HG03521 (cell line): ENCODE measurements around the gene DCAKD.

Source experiments
- ATAC-seq: cut with Tn5 transposase; IDR thresholded peaks from one replicate; pipeline ENCODE4 v1.9.1; 2021; ENCODE audit warnings: mild to moderate bottlenecking, moderate library complexity; ENCODE audit not compliant: unreplicated experiment

Gene DCAKD

DNA sequence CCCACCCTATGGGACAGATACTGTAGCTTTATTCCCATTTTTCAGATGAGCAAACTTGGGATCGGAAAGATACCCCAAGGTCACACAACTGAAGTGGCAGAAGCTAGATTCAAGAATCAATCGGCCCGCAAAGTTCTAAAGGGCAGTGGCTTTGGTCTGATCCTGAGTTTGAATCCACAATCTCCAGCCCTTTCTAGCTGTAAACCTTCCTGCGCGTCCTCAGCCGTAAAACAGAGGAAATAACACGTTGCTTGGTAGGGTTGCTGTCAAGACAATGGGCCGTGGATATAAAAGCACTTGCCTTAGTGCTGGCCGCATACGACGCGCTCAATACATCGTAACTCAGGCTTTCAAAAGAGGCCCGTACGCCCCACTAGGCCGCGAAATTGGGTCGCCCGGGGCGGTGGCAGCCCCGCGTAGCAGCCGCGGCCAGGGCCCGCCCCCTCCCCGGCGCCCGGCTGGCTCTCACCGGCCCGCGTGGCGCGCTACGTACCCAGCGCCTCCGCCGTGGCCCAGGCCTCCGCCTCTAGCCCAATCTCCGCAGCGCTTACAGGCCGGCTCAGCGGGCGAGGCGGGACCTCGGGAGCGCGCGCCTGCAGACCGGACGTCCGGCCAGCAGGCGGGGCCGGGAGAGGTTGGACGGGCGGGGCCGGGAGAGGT, at the start of gene DCAKD:
Gene DCAKD, minus strand, starts transcription at position 573 of the 660 bp plus-strand sequence. CDS start 16,747 bp downstream, outside the sequence.
- peak; percentile 98 for ATAC-seq

DNA sequence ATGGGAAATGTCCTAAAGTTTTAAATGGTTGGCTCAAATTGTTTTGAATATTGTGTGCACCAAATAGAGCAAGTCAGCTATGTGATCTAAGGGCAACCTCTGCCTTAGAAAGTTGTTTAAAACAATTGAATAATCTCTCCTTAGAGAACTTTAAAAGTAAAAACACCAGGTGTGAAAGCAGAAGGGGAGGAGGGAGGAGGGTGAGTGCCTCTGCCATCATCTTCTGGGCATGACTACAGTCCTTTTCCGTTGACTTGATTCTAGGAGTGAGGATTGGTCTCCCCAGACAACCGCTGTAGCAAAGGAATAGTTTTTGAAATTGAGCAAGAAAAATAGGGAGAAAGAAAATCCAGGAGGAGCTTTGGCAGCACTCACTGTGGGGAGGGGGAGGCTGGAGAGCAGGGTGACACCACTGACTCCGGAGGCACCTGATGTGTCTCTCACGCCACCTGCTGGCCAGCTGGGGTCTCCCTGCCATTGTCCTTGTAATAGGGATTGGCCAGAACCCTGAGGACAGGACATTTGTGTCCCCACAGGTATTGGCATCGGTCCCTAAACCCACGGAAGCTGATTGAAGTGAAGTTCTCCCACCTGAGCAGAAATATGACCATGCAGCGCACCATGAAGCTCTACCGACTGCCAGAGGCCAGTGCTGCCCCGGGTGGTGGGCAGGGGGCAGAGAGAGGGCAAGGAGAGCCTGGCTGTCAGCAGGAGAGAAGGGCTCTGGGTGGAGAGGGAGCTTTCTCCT, 47.6 kb upstream of the DCAKD start:
- no peak for ATAC-seq

GRCh38 chr17:45098081-45098868, 46.8 kb upstream of the DCAKD start:
- no peak for ATAC-seq

DNA sequence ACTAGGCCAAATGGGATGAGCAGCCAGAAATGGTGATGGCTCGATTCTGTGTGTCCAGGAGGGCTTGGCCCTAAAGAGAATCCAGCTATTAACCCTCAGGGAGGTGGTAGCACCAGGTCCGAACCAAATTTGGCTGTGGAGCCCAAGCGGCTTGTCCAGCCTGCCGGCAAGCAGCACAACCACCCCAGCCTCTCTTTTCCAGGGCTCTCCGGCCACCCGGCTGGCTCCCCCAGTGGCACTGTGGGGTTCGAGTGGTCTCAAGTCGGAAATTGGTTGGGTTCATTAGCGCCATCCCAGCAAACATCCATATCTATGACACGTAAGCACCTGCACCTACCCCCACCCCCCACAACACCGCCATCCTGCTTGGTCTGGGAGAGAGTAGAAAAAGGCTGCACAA, 45.5 kb upstream of the DCAKD start:
- ATAC-seq: no peak

GRCh38 chr17:45096141-45096540, 44.7 kb upstream of the DCAKD start:
- ATAC-seq: no peak

- ATAC-seq: no peak
Observed at GRCh38 chr17:45093444-45094110, 42.1 kb upstream of the DCAKD start.

DNA sequence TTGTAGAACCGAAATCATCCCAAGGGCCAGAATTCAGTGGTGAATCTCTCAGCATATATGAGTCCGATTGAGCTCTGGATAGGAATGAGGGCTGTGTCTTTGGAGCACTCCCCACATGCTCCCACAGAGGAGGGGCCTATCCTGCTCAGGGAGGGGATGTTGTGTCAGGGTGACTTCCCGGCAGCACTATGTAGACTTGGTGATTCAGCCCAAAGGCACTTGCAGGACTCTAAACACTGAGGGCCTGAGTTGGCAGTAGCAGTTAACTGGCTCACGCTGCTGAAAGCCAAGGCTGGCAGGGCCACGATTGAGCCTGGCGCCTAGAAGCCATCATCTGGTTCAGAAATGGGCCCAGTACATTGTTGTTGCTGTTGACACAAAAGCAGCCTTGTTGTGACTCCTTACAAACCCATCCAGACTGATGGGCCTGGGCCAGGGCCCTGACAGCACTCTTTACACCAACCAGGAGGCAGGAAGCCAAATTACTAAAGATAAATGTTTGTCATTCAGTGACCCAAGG, 41.5 kb upstream of the DCAKD start:
- no peak for ATAC-seq

GRCh38 chr17:45091778-45092425, 40.5 kb upstream of the DCAKD start:
- no peak for ATAC-seq

DNA sequence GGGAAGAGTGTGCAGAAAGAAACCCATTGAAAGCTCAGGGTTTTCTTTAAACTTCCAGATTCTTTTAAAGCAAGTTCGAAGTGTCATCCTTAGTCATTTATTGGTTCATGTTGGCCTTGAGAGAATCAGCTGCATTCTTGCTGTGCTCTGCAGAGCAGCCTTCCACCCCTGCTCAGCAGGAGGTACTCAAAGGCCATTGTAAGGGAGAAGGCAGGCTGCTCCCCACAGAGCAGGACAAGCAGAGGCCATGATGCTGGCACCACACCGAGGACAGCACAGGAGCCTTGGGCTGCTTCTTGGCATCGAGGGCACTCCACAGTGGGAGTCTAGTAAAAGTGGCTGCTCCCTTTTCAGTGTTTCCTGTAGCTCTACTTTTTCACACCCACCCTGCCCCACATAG, 39.3 kb upstream of the DCAKD start:
- ATAC-seq: no peak

GRCh38 chr17:45088741-45089140, 37.3 kb upstream of the DCAKD start:
- no peak for ATAC-seq

GRCh38 chr17:45087978-45088377, 36.5 kb upstream of the DCAKD start:
- no peak for ATAC-seq

DNA sequence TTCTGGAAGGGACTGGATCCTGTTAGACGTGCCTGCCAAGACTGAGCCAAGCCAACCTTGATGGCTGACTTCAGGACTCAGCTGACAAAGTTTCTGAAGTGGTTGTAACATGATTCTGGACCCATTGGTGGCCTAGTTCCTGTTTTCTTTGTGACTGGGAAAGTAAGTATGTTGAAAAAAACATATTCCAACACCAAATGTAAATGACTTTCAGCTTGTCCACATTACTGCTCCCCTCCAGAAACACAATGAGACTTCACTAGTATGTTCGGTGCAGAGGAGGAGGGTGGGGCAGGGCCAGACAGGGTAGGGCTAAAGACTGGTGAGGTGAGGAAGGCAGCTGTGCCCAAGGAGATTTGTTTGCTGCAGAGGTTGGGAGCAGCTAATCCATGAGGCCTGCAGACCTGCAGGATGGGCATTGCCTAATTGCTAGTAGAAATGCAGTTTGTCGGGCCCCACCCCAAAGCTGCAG, 36.1 kb upstream of the DCAKD start:
- ATAC-seq: no peak

GRCh38 chr17:45086865-45087503, 35.6 kb upstream of the DCAKD start:
- no peak for ATAC-seq

DNA sequence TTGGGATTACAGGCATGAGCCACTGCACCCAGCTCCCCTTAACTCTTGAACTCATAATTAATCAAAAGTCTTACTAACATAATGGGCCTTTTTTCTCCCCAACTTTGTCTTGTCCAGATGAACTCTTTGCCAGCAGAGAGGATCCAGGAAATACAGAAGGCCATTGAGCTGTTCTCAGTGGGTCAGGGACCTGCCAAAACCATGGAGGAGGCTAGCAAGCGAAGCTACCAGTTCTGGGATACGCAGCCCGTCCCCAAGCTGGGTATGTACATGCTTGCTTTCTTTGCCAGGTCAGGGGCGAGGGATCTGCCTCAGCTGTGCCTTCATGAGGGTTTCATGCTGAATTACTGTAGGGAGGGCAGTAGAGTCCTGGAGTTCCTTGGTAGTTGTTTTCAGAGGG, 35.0 kb upstream of the DCAKD start:
- no peak for ATAC-seq

DNA sequence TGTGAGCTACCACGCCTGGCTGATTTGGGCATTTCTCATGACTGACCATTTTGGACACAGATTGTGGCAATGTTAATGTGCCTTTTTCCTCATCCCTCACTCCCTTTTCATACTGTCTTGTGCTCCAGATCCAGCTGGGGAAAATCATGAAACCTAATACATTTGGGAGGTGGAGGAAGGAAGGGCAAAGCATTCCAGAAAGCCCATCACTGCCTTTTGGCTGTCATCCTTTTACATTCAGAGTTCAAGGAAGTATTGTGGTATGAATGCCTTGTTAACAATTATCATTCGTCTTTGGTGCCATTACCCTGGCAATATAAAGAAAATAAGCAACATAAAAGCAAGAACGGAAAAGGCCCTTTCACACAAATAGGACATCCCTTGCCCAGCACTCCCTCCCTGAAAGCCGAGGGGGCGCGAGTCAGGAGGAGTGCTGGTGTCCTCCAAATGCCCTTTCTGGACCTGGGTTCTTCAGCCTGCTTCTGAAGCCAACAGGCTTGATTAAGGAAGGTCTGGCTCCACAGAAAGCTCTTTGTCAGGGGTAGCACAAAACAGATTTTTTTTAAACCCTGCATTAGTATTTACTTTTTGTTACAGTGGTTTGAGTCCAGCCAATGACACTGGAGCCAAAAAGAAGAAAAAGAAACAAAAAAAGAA, 29.7 kb upstream of the DCAKD start:
- no peak for ATAC-seq

DNA sequence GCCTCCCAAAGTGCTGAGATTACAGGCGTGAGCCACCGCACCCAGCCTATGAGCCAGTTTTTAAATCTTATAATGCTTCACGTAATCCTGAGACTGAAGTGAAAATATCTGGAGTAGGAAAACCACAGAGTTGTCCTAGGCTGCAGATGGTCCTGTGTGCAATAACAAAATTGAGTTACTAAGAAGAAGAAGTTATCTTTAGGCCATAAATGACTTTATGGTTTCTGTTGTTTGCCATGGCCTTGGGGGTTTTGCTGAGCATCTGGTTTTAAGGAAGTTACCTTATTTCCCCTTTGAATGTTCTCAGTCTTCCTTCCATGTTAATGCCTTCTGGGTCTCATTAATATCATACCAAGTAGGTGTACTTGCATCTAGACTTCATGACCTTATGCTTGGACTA, 26.2 kb upstream of the DCAKD start:
- ATAC-seq: no peak

DNA sequence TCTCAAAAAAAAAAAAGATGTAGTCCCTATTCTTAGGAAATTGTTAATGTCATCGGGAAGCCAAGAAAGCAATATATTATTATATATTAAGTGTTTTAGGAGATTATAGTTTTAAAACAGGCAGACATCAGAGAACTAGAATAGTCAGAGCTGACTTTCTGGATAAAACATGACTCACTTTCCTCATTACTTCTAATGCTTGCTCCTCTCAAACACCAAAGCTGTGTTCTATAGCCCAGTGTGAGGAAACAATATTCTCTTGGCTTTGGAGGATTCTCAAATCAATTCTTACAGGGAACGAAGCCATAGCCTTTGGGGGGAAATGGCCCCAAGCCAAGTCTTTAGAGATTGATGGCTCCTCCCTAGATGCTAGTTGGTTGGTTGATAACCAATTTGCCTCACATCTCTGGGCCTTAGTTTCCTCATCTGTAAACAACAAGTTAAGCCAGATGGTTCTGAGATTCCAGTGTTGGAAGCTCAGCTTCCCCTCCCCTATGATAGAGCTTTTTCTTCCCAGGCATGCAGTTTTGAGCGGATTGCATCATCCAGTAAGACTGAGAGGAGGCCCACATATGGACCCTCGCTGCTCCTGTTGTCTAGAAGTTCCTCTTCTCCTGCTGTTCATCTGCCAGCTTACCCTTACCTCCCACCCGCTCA, 22.1 kb upstream of the DCAKD start:
- no peak for ATAC-seq

- no peak for ATAC-seq
Observed at GRCh38 chr17:45070809-45071208, 19.4 kb upstream of the DCAKD start.

GRCh38 chr17:45070001-45070400, 18.6 kb upstream of the DCAKD start:
- ATAC-seq: no peak
